Measurements from ENCODE around the gene CGREF1. TPM values are rescaled to one million over a fixed set of nuclear protein-coding genes. Genes with fewer than 3 reads are reported as not detected.

Gene CGREF1
- total and polyA plus RNA-seq, 2 donors (not counting 3 experiments of a cell fraction or from before 2014, with no cell fraction given): 2.9 to 5.8 TPM

DNA sequence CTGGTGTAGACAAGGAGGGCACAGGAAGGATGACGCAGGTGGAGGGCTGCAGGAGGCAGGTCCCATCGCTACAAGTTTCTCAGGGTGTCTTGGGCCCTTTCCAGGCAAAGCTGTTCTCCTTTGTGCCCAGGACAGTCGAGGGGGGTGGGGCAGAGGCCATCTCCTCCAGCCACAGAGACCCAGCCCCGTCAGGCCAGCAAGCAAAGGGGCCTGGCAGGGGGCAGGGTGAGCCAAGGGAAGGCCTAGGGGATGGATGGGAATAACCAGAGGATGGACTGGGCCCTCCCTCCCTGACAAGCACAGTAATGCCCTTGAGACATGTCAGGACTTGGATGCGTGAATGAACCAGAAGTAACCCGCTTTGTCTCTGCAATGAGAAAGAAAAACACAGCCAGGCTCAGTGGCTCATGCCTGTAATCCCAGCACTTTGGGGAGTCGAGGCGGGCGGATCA lies 36.2 kb upstream of the CGREF1 start:
- no peak overlapping the region for H2AFZ ChIP-seq (ENCODE audit: low read depth, low read length)
- dilution Hi-C loops (cut with MboI; ENCODE audit: extremely low pct_ligation_motif_present, low sequenced_read_pairs): no loop called here
- FAIRE-seq: no peak

More for the DNA sequence above, 36.2 kb upstream of the CGREF1 start:
- no peaks in the 10 kb centered on the region for H3K79me2 ChIP-seq (ENCODE audit: control insufficient read depth, insufficient read depth, low read length)
- H3K4me1 ChIP-seq (ENCODE audit: control insufficient read depth, extremely low read depth, insufficient read depth, low read length): no peaks in the 10 kb centered on the region
- H3K9me3 ChIP-seq (replicated peaks; ENCODE audit: control insufficient read depth, insufficient read depth, low read length): no peaks in the 10 kb centered on the region
- CTCF ChIA-PET: interaction anchor here (1.0 kb wide), 1 partner anchor 15 kb away, joined by 3 read pairs; no protein-coding TSS in a partner anchor
- no peak overlapping the region for H3K27ac ChIP-seq (ENCODE audit: insufficient read depth, low read depth, low read length)
- H3K27me3 ChIP-seq (ENCODE audit: control insufficient read depth in 2 of 2, insufficient read depth in 2 of 2, low read length in 2 of 2): no peaks in the 10 kb centered on the region
- no peak overlapping the region for H3K4me2 ChIP-seq (ENCODE audit: insufficient read depth, low read length)
- POLR2A ChIA-PET: no interaction called here
- no TSS peak for BruUV-seq (replicated peaks)
- no peak for TF ChIP-seq POLR2A (IDR thresholded peaks at IDR 0.05; ENCODE audit: low read depth, low read length)
- no peak for TF ChIP-seq EZH2 (IDR thresholded peaks at IDR 0.05; ENCODE audit: borderline replicate concordance, low read depth, low read length, severe bottlenecking)
- no peak for TF ChIP-seq POLR2AphosphoS5 (IDR thresholded peaks at IDR 0.05; ENCODE audit: insufficient read depth, low read depth, low read length)
- no peak for TF ChIP-seq FOS (IDR thresholded peaks at IDR 0.05; ENCODE audit: borderline replicate concordance, insufficient read depth, low read length)
- TF ChIP-seq, protein P1, sequence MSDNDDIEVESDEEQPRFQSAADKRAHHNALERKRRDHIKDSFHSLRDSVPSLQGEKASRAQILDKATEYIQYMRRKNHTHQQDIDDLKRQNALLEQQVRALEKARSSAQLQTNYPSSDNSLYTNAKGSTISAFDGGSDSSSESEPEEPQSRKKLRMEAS (IDR thresholded peaks at IDR 0.05; ENCODE audit: insufficient read depth, insufficient read length): no peak
- TF ChIP-seq MYC (IDR thresholded peaks at IDR 0.05; ENCODE audit: low read depth, low read length): no peak
- TF ChIP-seq, protein P2, sequence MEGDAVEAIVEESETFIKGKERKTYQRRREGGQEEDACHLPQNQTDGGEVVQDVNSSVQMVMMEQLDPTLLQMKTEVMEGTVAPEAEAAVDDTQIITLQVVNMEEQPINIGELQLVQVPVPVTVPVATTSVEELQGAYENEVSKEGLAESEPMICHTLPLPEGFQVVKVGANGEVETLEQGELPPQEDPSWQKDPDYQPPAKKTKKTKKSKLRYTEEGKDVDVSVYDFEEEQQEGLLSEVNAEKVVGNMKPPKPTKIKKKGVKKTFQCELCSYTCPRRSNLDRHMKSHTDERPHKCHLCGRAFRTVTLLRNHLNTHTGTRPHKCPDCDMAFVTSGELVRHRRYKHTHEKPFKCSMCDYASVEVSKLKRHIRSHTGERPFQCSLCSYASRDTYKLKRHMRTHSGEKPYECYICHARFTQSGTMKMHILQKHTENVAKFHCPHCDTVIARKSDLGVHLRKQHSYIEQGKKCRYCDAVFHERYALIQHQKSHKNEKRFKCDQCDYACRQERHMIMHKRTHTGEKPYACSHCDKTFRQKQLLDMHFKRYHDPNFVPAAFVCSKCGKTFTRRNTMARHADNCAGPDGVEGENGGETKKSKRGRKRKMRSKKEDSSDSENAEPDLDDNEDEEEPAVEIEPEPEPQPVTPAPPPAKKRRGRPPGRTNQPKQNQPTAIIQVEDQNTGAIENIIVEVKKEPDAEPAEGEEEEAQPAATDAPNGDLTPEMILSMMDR (IDR thresholded peaks at IDR 0.05; ENCODE audit: extremely low read depth in 1 of 2, insufficient read depth in 1 of 2, low read depth in 1 of 2, low read length in 2 of 2): no peak
- no peak for TF ChIP-seq JUN (IDR thresholded peaks at IDR 0.05; ENCODE audit: borderline replicate concordance, insufficient read depth, insufficient read length, low read depth)
- H4K20me1 ChIP-seq (replicated peaks; ENCODE audit: control insufficient read depth, extremely low read depth, insufficient read depth, low read length): no peaks in the 10 kb centered on the region
- no peaks in the 10 kb centered on the region for H3K9me1 ChIP-seq (replicated peaks; ENCODE audit: control insufficient read depth, extremely low read depth, insufficient read depth, low read length)
- no peak for DNase-seq (ENCODE audit: low read depth, low spot score)
- intact Hi-C loops (cut with micrococcal nuclease): loop anchor here (10.0 kb wide), 1 partner anchor 170 kb away; no protein-coding TSS in a partner anchor
- no peak overlapping the region for H3K4me3 ChIP-seq (replicated peaks in 1 of 3; ENCODE audit: insufficient read depth in 1 of 3, low read depth in 1 of 3, low read length in 3 of 3)
- no peak overlapping the region for H3K9ac ChIP-seq (replicated peaks; ENCODE audit: extremely low read depth, insufficient read depth, low read length)
- H3K36me3 ChIP-seq (ENCODE audit: control insufficient read depth in 2 of 2, extremely low read depth in 1 of 2, insufficient read depth in 2 of 2, low read length in 2 of 2): no peaks in the 10 kb centered on the region

All from endothelial cell of umbilical vein (primary cell).